NCI-H2107 treated with DMSO at 0.1 percent for 48 hours (cell line): ENCODE measurements around the gene HAPLN3.

Experiments used
- DNase-seq: peaks from one replicate; lab custom pipeline; 2025; ENCODE audit not compliant: unreplicated experiment; lab: John Stamatoyannopoulos, UW

The HAPLN3 gene

GRCh38 chr15:88832820-88833730 is 62.3 kb downstream of the HAPLN3 start:
- no peak for DNase-seq

- no peak for DNase-seq
Measured at GRCh38 chr15:88830016-88830415, 65.3 kb downstream of the HAPLN3 start.

- DNase-seq, result no peak
Measured at GRCh38 chr15:88828791-88829190, 66.6 kb downstream of the HAPLN3 start.
